IMR-90 (cell line): Measurements from ENCODE around the gene TMEM213. TPM values are rescaled to one million over a fixed set of nuclear protein-coding genes. Genes with fewer than 3 reads are reported as not detected.

Source experiments
- ATAC-seq: fragments of 200-7000 bp; cut with Tn5 transposase; 2 replicates; pipeline ENCODE4 v1.9.1; 2020; ENCODE audit warnings: low read depth, mild to moderate bottlenecking, moderate library complexity
- BruUV-seq: library from RNA; stranded (reverse); fragments of 400-500 nt; replicated peaks from 2 replicates; lab custom pipeline; 2021; lab: Mats Ljungman, UMichigan
- CTCF ChIA-PET: fragments of 300-600 bp; formaldehyde crosslinking; extraction: SDS; loops from one replicate; lab custom pipeline; 2021; ENCODE audit warnings: antibody characterized with exemption; lab: Yijun Ruan, JAX
- POLR2A ChIA-PET: fragments of 300-600 bp; sonication (Branson Sonifier 250); formaldehyde crosslinking; loops from one replicate; lab custom pipeline; 2022; ENCODE audit warnings: antibody characterized with exemption; ENCODE audit not compliant: unreplicated experiment; lab: Charles Lee
- DNase-seq: peaks from one replicate; pipeline ENCODE4 v3.0.0; 2013
- H2AFZ ChIP-seq: replicated peaks from 2 replicates; pipeline ENCODE3; 2013; ENCODE audit warnings: low read length, mild to moderate bottlenecking; ENCODE audit not compliant: poor library complexity
- H2AK5ac ChIP-seq: 2 replicates; pipeline ENCODE4 v1.6.1; 2013; ENCODE audit warnings: low read depth, low read length, inconsistent platforms
- H2AK9ac ChIP-seq: replicated peaks from 2 replicates; pipeline ENCODE3; 2013; ENCODE audit warnings: mild to moderate bottlenecking, low read depth, low read length, moderate library complexity; ENCODE audit not compliant: poor library complexity
- H2BK120ac ChIP-seq: 2 replicates; pipeline ENCODE4 v1.6.1; 2013; ENCODE audit warnings: low read depth, low read length, inconsistent platforms
- H2BK15ac ChIP-seq: 3 replicates; pipeline ENCODE4 v1.6.1; 2013; ENCODE audit warnings: low read depth, low read length, inconsistent platforms
- H2BK20ac ChIP-seq: 2 replicates; pipeline ENCODE4 v1.6.1; 2013; ENCODE audit warnings: low read depth, mild to moderate bottlenecking, inconsistent platforms, low read length, moderate library complexity
- H2BK5ac ChIP-seq: 2 replicates; pipeline ENCODE4 v1.6.1; 2013; ENCODE audit warnings: mild to moderate bottlenecking, low read depth, low read length, inconsistent platforms; ENCODE audit not compliant: poor library complexity, severe bottlenecking
- H3K14ac ChIP-seq: replicated peaks from 2 replicates; pipeline ENCODE4 v1.6.1; 2013; ENCODE audit warnings: low read depth, low read length, inconsistent platforms
- H3K18ac ChIP-seq: 2 replicates; pipeline ENCODE4 v1.6.1; 2013; ENCODE audit warnings: low read depth, low read length, control low read depth
- H3K23ac ChIP-seq: 2 replicates; pipeline ENCODE4 v1.6.1; 2013; ENCODE audit warnings: low read depth, low read length, inconsistent platforms
- H3K27ac ChIP-seq: 2 replicates; pipeline ENCODE4 v1.5.1; 2013; ENCODE audit warnings: mild to moderate bottlenecking, control low read depth, low read length; ENCODE audit not compliant: insufficient read depth
- H3K27me3 ChIP-seq: 2 replicates; pipeline ENCODE4 v1.6.1; 2013; ENCODE audit warnings: low read length; ENCODE audit not compliant: control insufficient read depth, insufficient read depth
- H3K36me3 ChIP-seq: 2 replicates; pipeline ENCODE4 v1.6.1; 2013; ENCODE audit warnings: low read length, mixed read lengths; ENCODE audit not compliant: control insufficient read depth, insufficient read depth
- H3K4ac ChIP-seq: 2 replicates; pipeline ENCODE4 v1.6.1; 2013; ENCODE audit warnings: low read depth, low read length, inconsistent platforms
- H3K4me1 ChIP-seq: 2 replicates; pipeline ENCODE4 v1.6.1; 2013; ENCODE audit warnings: low read length, mixed read lengths; ENCODE audit not compliant: control insufficient read depth, insufficient read depth
- H3K4me2 ChIP-seq: 2 replicates; pipeline ENCODE4 v1.6.1; 2013; ENCODE audit warnings: low read depth, mild to moderate bottlenecking, control low read depth, low read length, moderate library complexity
- H3K4me3 ChIP-seq: 2 replicates; pipeline ENCODE4 v1.5.1; 2013; ENCODE audit warnings: low read depth, mild to moderate bottlenecking, control low read depth, low read length, moderate library complexity; ENCODE audit not compliant: insufficient read depth
- H3K56ac ChIP-seq: 2 replicates; pipeline ENCODE4 v1.6.1; 2013; ENCODE audit warnings: low read length, inconsistent platforms; ENCODE audit not compliant: insufficient read depth; ENCODE audit errors: extremely low read depth
- H3K79me1 ChIP-seq, 2 experiments: 2 replicates each; pipeline ENCODE4 v1.6.1; 2013; ENCODE audit warnings: low read length in 2 of 2, inconsistent platforms in 1 of 2, low read depth in 1 of 2
- H3K9ac ChIP-seq: 2 replicates; pipeline ENCODE4 v1.6.1; 2013; ENCODE audit warnings: low read depth, low read length, control low read depth
- H3K9me1 ChIP-seq: 2 replicates; pipeline ENCODE4 v1.6.1; 2013; ENCODE audit warnings: low read length, inconsistent platforms; ENCODE audit not compliant: insufficient read depth
- H3K9me3 ChIP-seq: 2 replicates; pipeline ENCODE4 v1.6.1; 2013; ENCODE audit warnings: low read length; ENCODE audit not compliant: control insufficient read depth, insufficient read depth
- H4K20me1 ChIP-seq: 2 replicates; pipeline ENCODE4 v1.6.1; 2013; ENCODE audit warnings: low read length, inconsistent platforms; ENCODE audit not compliant: insufficient read depth
- H4K5ac ChIP-seq: 2 replicates; pipeline ENCODE4 v1.6.1; 2013; ENCODE audit warnings: mild to moderate bottlenecking, low read depth, low read length, control low read depth
- H4K8ac ChIP-seq, 2 experiments: 2 replicates each; pipeline ENCODE4 v1.6.1; 2013; ENCODE audit warnings: low read depth in 2 of 2, low read length in 2 of 2, control low read depth in 1 of 2, inconsistent platforms in 1 of 2
- H4K91ac ChIP-seq: 2 replicates; pipeline ENCODE4 v1.6.1; 2013; ENCODE audit warnings: low read depth, low read length, inconsistent platforms; ENCODE audit not compliant: insufficient read depth
- CEBPB ChIP-seq: IDR thresholded peaks from 2 replicates; pipeline ENCODE4 v1.6.1; 2012; ENCODE audit warnings: low read depth, low read length, improper control_type of control experiment
- WGBS, 2 experiments: methylation state at CpG; one replicate each; pipeline versions ENCODE4 v1.1.5 to v1.1.7; 2013; ENCODE audit warnings: missing lambda C conversion rate in 2 of 2; ENCODE audit not compliant: insufficient read length in 1 of 2; ENCODE audit errors: extremely low coverage in 2 of 2; 5-methylcytosine and 5-hydroxymethylcytosine counted together
- dilution Hi-C: fragments of 300-500 bp; cut with HindIII; formaldehyde crosslinking; loops from one replicate; pipeline ENCODE4 v1.14.3; 2018; ENCODE audit warnings: low sequenced_read_pairs; ENCODE audit not compliant: unreplicated experiment
- in situ Hi-C: fragments of 300-500 bp; cut with MboI; formaldehyde crosslinking; loops from 3 replicates; pipeline ENCODE4 v1.14.3; 2019; ENCODE audit warnings: low sequenced_read_pairs, inconsistent platforms, mixed read lengths
- intact Hi-C: fragments of 100-400 bp; cut with micrococcal nuclease; formaldehyde crosslinking; loops from 2 replicates; pipeline ENCODE4 v1.10.0; 2022
- polyA plus RNA-seq, 3 experiments: library from polyadenylated mRNA; depleted of rRNA; stranded (reverse); fragments of >200 nt; gene quantifications; 2 replicates each; pipeline ENCODE4 v1.2.3, GENCODE V29; 2012; ENCODE audit warnings: low replicate concordance in 1 of 3
- total RNA-seq: library from RNA; depleted of rRNA; stranded (reverse); fragments of >200 nt; gene quantifications from 2 replicates; pipeline ENCODE4 v1.2.3, GENCODE V29; 2012

The TMEM213 gene
- total and polyA plus RNA-seq, 2 of the 4 experiments (the other 2 are of a cell fraction): not detected

DNA sequence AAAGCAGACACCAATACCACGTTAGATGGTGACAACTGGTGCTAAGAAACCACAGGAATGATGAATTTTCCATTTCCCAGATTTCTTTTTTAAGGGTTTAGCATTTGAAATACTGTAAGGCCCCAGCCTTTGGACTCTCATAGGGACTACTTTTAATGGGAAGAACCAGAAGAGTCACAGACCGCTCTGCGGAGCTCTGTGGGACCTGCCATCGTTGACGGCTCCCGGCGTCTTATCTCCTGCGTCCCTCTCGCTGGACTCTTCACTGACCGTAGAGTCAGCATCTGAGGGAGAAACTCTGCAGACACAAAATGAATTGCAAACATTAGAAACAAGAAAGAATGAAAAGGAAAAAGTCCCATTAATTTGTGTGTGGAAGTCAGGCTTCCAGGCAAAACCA lies 81.6 kb downstream of the TMEM213 start:
- no peak for TF ChIP-seq CEBPB
- no peak overlapping the region for H2BK5ac ChIP-seq
- peaks cover 5% of the 10 kb centered on the region; the same call in 1 of the 2 replicates for H3K9me1 ChIP-seq
- dilution Hi-C loops: no loop called here
- no peak overlapping the region for H2BK120ac ChIP-seq
- H3K23ac ChIP-seq: no peak overlapping the region
- CTCF ChIA-PET: no interaction called here
- H2AK5ac ChIP-seq: no peak overlapping the region
- intact Hi-C loops: no loop called here
- WGBS, 2 experiments: 100% methylated on average over 1 of the region's 10 CpGs; no CpG with 5 or more reads in 1 of the 2 experiments
- POLR2A ChIA-PET: no interaction called here
- no peak overlapping the region for H4K5ac ChIP-seq
- no peaks in the 10 kb centered on the region for H4K20me1 ChIP-seq
- in situ Hi-C loops: no loop called here
- no peak for DNase-seq
- H3K4me3 ChIP-seq: no peak overlapping the region
- peaks cover 6% of the 10 kb centered on the region; the same call in 1 of the 2 replicates for H3K4me1 ChIP-seq
- H3K18ac ChIP-seq: no peak overlapping the region
- no peak overlapping the region for H3K14ac ChIP-seq
- H4K91ac ChIP-seq: no peak overlapping the region
- no peaks in the 10 kb centered on the region for H3K9me3 ChIP-seq
- BruUV-seq: no TSS peak
- no peaks in the 10 kb centered on the region for H3K79me1 ChIP-seq
- H3K4ac ChIP-seq: no peak overlapping the region
- no peaks in the 10 kb centered on the region for H3K27me3 ChIP-seq
- peaks cover 2% of the 10 kb centered on the region; the same call in 1 of the 2 replicates for H3K36me3 ChIP-seq
- H3K9ac ChIP-seq: no peak overlapping the region
- no peak for ATAC-seq
- H4K8ac ChIP-seq: no peak overlapping the region
- H2BK20ac ChIP-seq: no peak overlapping the region
- no peak overlapping the region for H3K56ac ChIP-seq
- no peak overlapping the region for H2AFZ ChIP-seq
- H2AK9ac ChIP-seq: no peak overlapping the region
- no peak overlapping the region for H2BK15ac ChIP-seq
- no peak overlapping the region for H3K27ac ChIP-seq
- no peak overlapping the region for H3K4me2 ChIP-seq
